H1 (cell line): ENCODE results near the gene ELFN1. TPM values are rescaled to one million over a fixed set of nuclear protein-coding genes. Genes with fewer than 3 reads are reported as not detected.

Source experiments
- BRCA1 ChIP-seq: IDR thresholded peaks from 2 replicates; pipeline ENCODE4 v1.6.1; 2012; ENCODE audit warnings: low read depth, low read length, improper control_type of control experiment
- KDM5A ChIP-seq: fragments of 200-600 bp; IDR thresholded peaks from 2 replicates; pipeline ENCODE4 v1.7.1; 2012; ENCODE audit warnings: mild to moderate bottlenecking, low read length, inconsistent platforms, mixed read lengths
- polyA plus RNA-seq, 7 experiments: library from polyadenylated mRNA; depleted of rRNA in 3 of 7; stranded (reverse) in 5 of 7; unstranded in 2 of 7; fragments of >200 nt in 5 of 7; fragments of 200-250 nt in 2 of 7; gene quantifications; 1 replicate in 5 of 7; 2 replicates in 1 of 7; 4 replicates in 1 of 7; pipeline versions ENCODE4 v1.2.1 to v1.2.3, GENCODE V29; 2011 to 2013; ENCODE audit warnings: missing spikeins in 2 of 7, mixed read lengths in 2 of 7
- total RNA-seq: library from RNA; stranded (reverse); fragmentation: NEBNext Ultra II Directional; extraction: Animal tissue kit (Norgen Biotek cat#: 25700); gene quantifications from 2 replicates; pipeline ENCODE4 v1.2.1, GENCODE V29; 2021

The ELFN1 gene
- total and polyA plus RNA-seq, 2 of the 8 experiments (the other 6 are each of a cell fraction or from before 2014, with no cell fraction given): 2.0 to 4.5 TPM

GRCh38 chr7:1650363-1651030 is 19.6 kb upstream of the ELFN1 start (continued):
- TF ChIP-seq KDM5A: no peak
- TF ChIP-seq BRCA1: no peak
